Measurements from ENCODE around the gene FGF6. TPM values are rescaled to one million over a fixed set of nuclear protein-coding genes. Genes with fewer than 3 reads are reported as not detected.

Gene FGF6
- total and polyA plus RNA-seq, 9 of the 15 experiments (the other 6 are each of a cell fraction or from before 2014, with no cell fraction given), result 0.14 TPM; not detected in 8

- CTCF ChIA-PET (ENCODE audit: low intra/inter-chr PET ratio), result no interaction called here
- BruUV-seq (replicated peaks), result no TSS peak
- no peak overlapping the region for H2AFZ ChIP-seq (ENCODE audit: low read depth, low read length)
- no peaks in the 10 kb centered on the region for H3K9me1 ChIP-seq (ENCODE audit: control insufficient read depth, insufficient read depth, low read length)
- intact Hi-C loops (cut with micrococcal nuclease) (no loop called here), in situ Hi-C loops (cut with MboI) (no loop called here)
- no peak overlapping the region for H3K27ac ChIP-seq (ENCODE audit: extremely low read depth, low read depth, low read length)
- no peak overlapping the region for H3K4me3 ChIP-seq
- no peaks in the 10 kb centered on the region for H3K36me3 ChIP-seq (ENCODE audit: control insufficient read depth, insufficient read depth, low read length)
- no peak overlapping the region for H3K9ac ChIP-seq (ENCODE audit: insufficient read depth in 1 of 2, low read depth in 2 of 2, low read length in 2 of 2)
- no peaks in the 10 kb centered on the region for H3K9me3 ChIP-seq (replicated peaks; ENCODE audit: control insufficient read depth, insufficient read depth, low read depth, low read length)
- 3% methylated on average over 4 of the region's 4 CpGs for WGBS (ENCODE audit: insufficient coverage, low coverage, missing lambda C conversion rate)
- no peaks in the 10 kb centered on the region for H4K20me1 ChIP-seq (replicated peaks; ENCODE audit: control insufficient read depth, insufficient read depth, low read length)
- no peaks in the 10 kb centered on the region for H3K79me2 ChIP-seq (ENCODE audit: control insufficient read depth, insufficient read depth, low read length)
- no peaks in the 10 kb centered on the region for H3K4me1 ChIP-seq (replicated peaks in 1 of 2; ENCODE audit: control insufficient read depth in 2 of 2, insufficient read depth in 2 of 2, low read length in 2 of 2)
- POLR2A ChIA-PET, result no interaction called here
- no peak overlapping the region for H3K4me2 ChIP-seq (ENCODE audit: insufficient read depth, low read length)
- FAIRE-seq (no peak), ATAC-seq (no peak), DNase-seq (ENCODE audit: extremely low read depth in 1 of 4, low spot score in 3 of 4) (no peak)
- H3K27me3 ChIP-seq (ENCODE audit: control insufficient read depth in 2 of 2, insufficient read depth in 2 of 2, low read length in 2 of 2), result peaks cover 5 to 36% of the 10 kb centered on the region in 2 experiments; a peak in 4 of 5 replicates
- no peak for TF ChIP-seq SAFB (IDR thresholded peaks at IDR 0.05; ENCODE audit: borderline replicate concordance, low read depth, low read length)
- no peak for TF ChIP-seq ARID3B (CRISPR knock-in tag; IDR thresholded peaks at IDR 0.05; ENCODE audit: borderline replicate concordance)
- no peak for TF ChIP-seq ZNF212 (CRISPR knock-in tag; IDR thresholded peaks at IDR 0.05)
- no peak for TF ChIP-seq ILF3 (IDR thresholded peaks at IDR 0.05; ENCODE audit: borderline replicate concordance)
- no peak for TF ChIP-seq FOXK1 (CRISPR knock-in tag; IDR thresholded peaks at IDR 0.05; ENCODE audit: borderline replicate concordance)
- TF ChIP-seq MTF1 (CRISPR knock-in tag; IDR thresholded peaks at IDR 0.05; ENCODE audit: borderline replicate concordance), result no peak
- no peak for TF ChIP-seq ZNF354B (CRISPR knock-in tag; IDR thresholded peaks at IDR 0.05)
- no peak for TF ChIP-seq SRF (CRISPR knock-in tag; IDR thresholded peaks at IDR 0.05)
- no peak for TF ChIP-seq SMARCA4 (IDR thresholded peaks at IDR 0.05)
- no peak for TF ChIP-seq FOXP4 (CRISPR knock-in tag; IDR thresholded peaks at IDR 0.05; ENCODE audit: borderline replicate concordance)
- TF ChIP-seq HSF4 (CRISPR knock-in tag; IDR thresholded peaks at IDR 0.05; ENCODE audit: borderline replicate concordance), result no peak
- TF ChIP-seq E2F1 (CRISPR knock-in tag; IDR thresholded peaks at IDR 0.05), result no peak
- no peak for TF ChIP-seq CBX1 (IDR thresholded peaks at IDR 0.05; ENCODE audit: low read depth)
- TF ChIP-seq ZBTB8A (IDR thresholded peaks at IDR 0.05; ENCODE audit: partially characterized antibody), result no peak
- no peak for TF ChIP-seq NR2C1 (IDR thresholded peaks at IDR 0.05)
- no peak for TF ChIP-seq NR2C1 (tag; IDR thresholded peaks at IDR 0.05)
- TF ChIP-seq, protein P1, sequence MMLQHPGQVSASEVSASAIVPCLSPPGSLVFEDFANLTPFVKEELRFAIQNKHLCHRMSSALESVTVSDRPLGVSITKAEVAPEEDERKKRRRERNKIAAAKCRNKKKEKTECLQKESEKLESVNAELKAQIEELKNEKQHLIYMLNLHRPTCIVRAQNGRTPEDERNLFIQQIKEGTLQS (IDR thresholded peaks at IDR 0.05), result no peak
- TF ChIP-seq, protein P1 (CRISPR knock-in tag; conservative IDR thresholded peaks at IDR 0.05), result no peak
- no peak for TF ChIP-seq GABPB2 (CRISPR knock-in tag; conservative IDR thresholded peaks at IDR 0.05)
- no peak for TF ChIP-seq RBFOX2 (IDR thresholded peaks at IDR 0.05; ENCODE audit: low read depth, low read length)
Observed at GRCh38 chr12:4433745-4434058, 11.9 kb downstream of the FGF6 start.
